Measurements from ENCODE around the gene MRPS23. TPM values are rescaled to one million over a fixed set of nuclear protein-coding genes. Genes with fewer than 3 reads are reported as not detected.
"Not testable (repeated sequence)": the region's sequence is repeated elsewhere in the genome, so short reads cannot be mapped to it uniquely, and the experiment has no call there.

MRPS23 gene
- total RNA-seq, 5 donors from 2014 or later (not counting 1 experiment from before 2014, with no cell fraction given): 13.3 to 32.3 (median 25.2) TPM

DNA sequence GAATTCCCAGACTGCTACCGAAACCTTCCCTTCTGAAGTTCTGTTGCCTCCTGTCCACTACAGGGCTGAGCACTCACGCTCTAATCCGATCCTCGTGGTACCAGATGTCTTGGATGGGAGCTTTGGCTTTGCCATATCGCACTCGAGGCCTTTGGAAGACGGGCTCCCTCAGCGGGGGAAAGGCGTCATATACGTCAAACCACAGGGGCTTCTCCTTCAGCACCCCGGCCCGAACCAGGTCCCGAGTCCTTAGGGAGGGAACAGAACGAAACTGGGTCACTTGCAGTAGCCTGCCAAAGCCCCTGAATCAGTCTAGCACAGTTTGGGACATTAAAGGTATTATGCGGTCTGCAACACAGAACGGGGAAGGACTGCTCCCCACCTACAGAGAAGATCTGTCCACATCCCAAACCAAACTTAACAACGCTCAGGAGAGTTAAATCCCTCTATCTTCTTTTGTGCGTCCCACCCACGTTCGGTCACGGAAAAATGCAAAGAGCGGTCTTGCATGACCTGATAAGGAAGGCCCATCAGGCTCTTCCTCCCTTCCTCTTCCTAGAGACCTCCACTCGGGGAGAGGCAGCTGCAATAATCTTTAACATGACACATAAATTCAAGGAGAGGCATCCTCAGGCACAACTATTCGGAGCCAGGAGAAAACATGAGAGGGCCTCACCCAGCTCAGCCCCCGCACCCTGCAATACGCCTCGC lies 526 bp downstream of the MRPS23 start:
- H3K36me3 ChIP-seq (ENCODE audit: control insufficient read depth in 2 of 2, extremely low read depth in 1 of 2, insufficient read depth in 1 of 2, low read length in 1 of 2): peaks cover 0 to 10% of the 10 kb centered on the region in 2 donors
- no peak for DNase-seq
- H3K9me3 ChIP-seq: no peaks in the 10 kb centered on the region
- Mint-ChIP-seq H3K36me3 (peaks cover 8% of the 10 kb centered on the region), H3K9me3 (no peaks in the 10 kb centered on the region), H3K27ac (peak overlapping the region; percentile 99 to 100), H3K27me3 (no peaks in the 10 kb centered on the region), H3K4me3 (peak overlapping the region; percentile 95 to 99 (median 99)), H3K4me1 (peaks cover 37 to 51% (median 47%) of the 10 kb centered on the region in 3 donors)
- H3K4me1 ChIP-seq (ENCODE audit: control insufficient read depth in 1 of 2, extremely low read depth in 1 of 2, insufficient read depth in 2 of 2, low read length in 2 of 2): peaks cover 15 to 43% of the 10 kb centered on the region in 2 experiments
- 25% methylated on average over 26 of the region's 27 CpGs for WGBS (ENCODE audit: insufficient coverage)
- ATAC-seq (replicated peaks in 1 of 4): peak in 1 of 4 experiments; percentile 28
- ChIA-PET CTCF (interaction anchor here (0.5 to 2.2 kb wide), 7 partner anchors 11 to 1936 kb away, joined by 3 to 16 read pairs (median 4); no protein-coding TSS in a partner anchor), POLR2A (interaction anchor here in 1 of 2 donors (0.7 to 0.8 kb wide), 2 partner anchors 158 to 557 kb away, joined by 3 to 5 read pairs; partner anchors contain the start of gene SRSF1)
- H3K27ac ChIP-seq (ENCODE audit: low read length): peak overlapping the region; percentile 55
- peak overlapping the region; percentile 66 to 85 for H3K4me3 ChIP-seq (ENCODE audit: control insufficient read depth in 1 of 2, extremely low read depth in 1 of 2, low read length in 1 of 2)
- no peaks in the 10 kb centered on the region for H3K27me3 ChIP-seq (replicated peaks in 1 of 2; ENCODE audit: control insufficient read depth in 2 of 2, extremely low read depth in 1 of 2, insufficient read depth in 2 of 2, low read length in 1 of 2)

DNA sequence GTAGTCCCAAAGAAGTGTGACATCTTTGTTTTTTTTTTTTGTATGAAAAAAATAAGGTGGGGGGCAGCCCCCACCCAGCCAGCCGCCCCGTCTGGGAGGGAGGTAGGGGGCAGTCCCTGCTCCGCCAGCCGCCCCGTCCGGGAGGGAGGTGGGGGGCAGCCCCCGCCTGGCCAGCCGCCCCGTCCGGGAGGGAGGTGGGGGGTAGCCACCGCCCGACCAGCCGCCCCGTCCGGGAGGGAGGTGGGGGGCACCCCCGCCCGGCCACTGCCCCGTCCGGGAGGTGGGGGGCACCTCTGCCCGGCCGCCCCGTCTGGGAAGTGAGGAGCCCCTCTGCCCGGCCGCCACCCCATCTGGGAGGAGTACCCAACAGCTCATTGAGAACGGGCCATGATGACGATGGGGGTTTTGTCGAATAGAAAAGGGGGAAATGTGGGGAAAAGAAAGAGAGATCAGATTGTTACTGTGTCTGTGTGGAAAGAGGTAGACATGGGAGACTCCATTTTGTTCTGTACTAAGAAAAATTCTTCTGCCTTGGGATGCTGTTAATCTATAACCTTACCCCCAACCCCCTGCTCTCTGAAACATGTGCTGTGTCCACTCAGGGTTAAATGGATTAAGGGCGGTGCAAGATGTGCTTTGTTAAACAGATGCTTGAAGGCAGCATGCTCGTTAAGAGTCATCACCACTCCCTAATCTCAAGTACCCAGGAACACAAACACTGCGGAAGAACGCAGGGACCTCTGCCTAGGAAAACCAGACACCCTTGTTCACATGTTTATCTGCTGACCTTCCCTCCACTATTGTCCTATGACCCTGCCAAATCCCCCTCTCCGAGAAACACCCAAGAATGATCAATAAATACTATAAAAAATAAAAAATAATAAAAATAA lies 3.5 kb downstream of the MRPS23 start:
- H3K27ac ChIP-seq (ENCODE audit: low read length); H3K9me3 ChIP-seq; DNase-seq; H3K36me3 Mint-ChIP-seq; ATAC-seq (replicated peaks in 1 of 4); H3K27me3 Mint-ChIP-seq; H3K27me3 ChIP-seq (replicated peaks in 1 of 2; ENCODE audit: control insufficient read depth in 2 of 2, extremely low read depth in 1 of 2, insufficient read depth in 2 of 2, low read length in 1 of 2); POLR2A ChIA-PET; H3K27ac Mint-ChIP-seq; H3K4me3 Mint-ChIP-seq; H3K9me3 Mint-ChIP-seq; H3K4me3 ChIP-seq (ENCODE audit: control insufficient read depth in 1 of 2, extremely low read depth in 1 of 2, low read length in 1 of 2): not testable (repeated sequence)
- peaks cover 38 to 56% (median 53%) of the 10 kb centered on the region in 3 donors for H3K4me1 Mint-ChIP-seq
- WGBS (ENCODE audit: insufficient coverage): no CpG with 5 or more reads among the region's 32 CpGs
- Histone ChIP-seq H3K36me3 (ENCODE audit: control insufficient read depth in 2 of 2, extremely low read depth in 1 of 2, insufficient read depth in 1 of 2, low read length in 1 of 2) (peaks cover 0 to 18% of the 10 kb centered on the region in 2 donors), H3K4me1 (ENCODE audit: control insufficient read depth in 1 of 2, extremely low read depth in 1 of 2, insufficient read depth in 2 of 2, low read length in 2 of 2) (peaks cover 14 to 33% of the 10 kb centered on the region in 2 experiments)
- CTCF ChIA-PET: interaction anchor here in 1 of 2 donors (0.8 kb wide), 1 partner anchor 14 kb away, joined by 4 read pairs; no protein-coding TSS in a partner anchor

DNA sequence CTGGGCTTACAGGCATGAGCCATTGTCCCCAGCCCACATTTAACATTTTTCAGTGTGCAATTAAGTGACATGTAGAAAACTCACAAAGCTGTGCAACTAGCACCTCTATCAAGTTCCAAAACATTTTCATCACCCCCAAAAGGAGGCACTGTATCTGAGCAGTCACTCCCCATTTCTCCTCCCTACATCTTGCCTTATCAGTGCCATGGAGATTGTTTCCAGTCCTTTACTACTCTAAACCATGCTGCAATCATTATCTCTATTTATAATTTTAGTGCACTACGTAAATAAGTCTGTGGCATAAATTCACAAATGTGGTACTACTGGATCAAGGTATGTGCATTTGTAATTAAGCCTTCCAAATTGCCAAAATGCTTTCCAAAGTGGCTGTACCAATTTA lies 7.6 kb downstream of the MRPS23 start:
- H3K4me3 Mint-ChIP-seq: no peak overlapping the region
- H3K4me3 ChIP-seq (ENCODE audit: control insufficient read depth in 1 of 2, extremely low read depth in 1 of 2, low read length in 1 of 2): no peak overlapping the region
- ATAC-seq (replicated peaks in 1 of 4) (no peak), DNase-seq (no peak)
- H3K4me1 Mint-ChIP-seq: peaks cover 13 to 22% (median 17%) of the 10 kb centered on the region in 3 donors
- H3K27ac ChIP-seq (ENCODE audit: low read length): no peak overlapping the region
- no peaks in the 10 kb centered on the region for H3K9me3 ChIP-seq
- H3K4me1 ChIP-seq (ENCODE audit: control insufficient read depth in 1 of 2, extremely low read depth in 1 of 2, insufficient read depth in 2 of 2, low read length in 2 of 2): peaks cover 0 to 5% of the 10 kb centered on the region in 2 experiments
- no peaks in the 10 kb centered on the region for H3K9me3 Mint-ChIP-seq
- ChIA-PET POLR2A (no interaction called here), CTCF (no interaction called here)
- H3K36me3 ChIP-seq (ENCODE audit: control insufficient read depth in 2 of 2, extremely low read depth in 1 of 2, insufficient read depth in 1 of 2, low read length in 1 of 2): peaks cover 10 to 45% of the 10 kb centered on the region in 2 donors
- no peaks in the 10 kb centered on the region for H3K27me3 ChIP-seq (replicated peaks in 1 of 2; ENCODE audit: control insufficient read depth in 2 of 2, extremely low read depth in 1 of 2, insufficient read depth in 2 of 2, low read length in 1 of 2)
- no CpG with 5 or more reads among the region's 1 CpG for WGBS (ENCODE audit: insufficient coverage)
- no peak overlapping the region for H3K27ac Mint-ChIP-seq
- H3K36me3 Mint-ChIP-seq: peaks cover 27% of the 10 kb centered on the region
- no peaks in the 10 kb centered on the region for H3K27me3 Mint-ChIP-seq

DNA sequence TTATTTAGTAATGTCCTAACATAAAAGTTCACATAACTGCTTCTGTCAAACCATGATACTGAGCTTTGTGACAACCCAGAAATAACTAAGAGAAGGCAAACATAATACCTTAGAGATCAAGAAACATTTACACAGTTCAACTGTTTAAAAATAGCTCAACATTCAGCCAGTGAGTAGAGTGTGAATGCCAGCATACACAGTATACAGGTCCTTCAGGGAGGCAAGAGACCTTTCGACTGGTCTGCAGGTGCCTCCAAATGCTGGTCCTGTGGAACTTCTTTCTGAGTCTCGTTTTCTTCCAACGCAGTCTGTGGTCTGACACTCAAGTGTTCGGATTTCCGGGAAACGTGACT lies 10.3 kb downstream of the MRPS23 start:
- ChIA-PET CTCF (no interaction called here), POLR2A (no interaction called here)

DNA sequence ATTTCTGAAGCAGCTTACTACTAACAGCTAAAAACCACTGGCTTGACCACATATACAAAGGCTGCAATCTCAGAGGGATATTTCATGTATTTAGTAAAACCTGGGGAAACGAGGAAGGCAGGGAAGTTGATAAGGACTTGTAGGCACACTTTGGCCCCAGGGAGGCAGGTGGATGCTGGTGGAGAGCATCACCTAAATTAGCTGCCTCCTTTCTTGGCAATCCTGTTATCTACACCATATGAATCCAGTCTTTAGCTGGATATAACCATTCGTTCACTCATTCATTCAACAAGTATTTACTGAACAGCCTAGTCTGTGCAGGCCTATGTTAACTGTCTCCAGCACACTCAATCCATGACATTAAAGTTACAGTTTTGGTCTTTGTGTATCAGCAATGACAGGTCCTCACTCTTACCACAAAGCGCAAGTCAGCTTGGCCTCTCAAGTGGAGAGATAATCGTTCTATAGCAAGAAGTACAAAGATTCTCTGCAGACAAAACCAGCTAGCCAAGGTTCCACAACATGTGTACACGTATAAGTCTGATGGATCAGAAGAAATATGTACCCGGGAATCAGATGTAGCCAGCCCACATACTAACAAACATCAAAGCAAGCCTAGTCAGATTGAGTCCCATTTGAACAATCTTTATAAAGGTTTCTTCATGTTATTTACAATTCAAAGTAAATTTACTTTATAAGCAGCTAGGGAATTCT lies 10.8 kb downstream of the MRPS23 start:
- Mint-ChIP-seq H3K27me3 (no peaks in the 10 kb centered on the region), H3K4me1 (peaks cover 12 to 15% (median 14%) of the 10 kb centered on the region in 3 donors)

More for the DNA sequence above, 10.3 kb downstream of the MRPS23 start:
- H3K27ac Mint-ChIP-seq: no peak overlapping the region
- no peaks in the 10 kb centered on the region for H3K9me3 ChIP-seq
- H3K4me3 Mint-ChIP-seq: no peak overlapping the region
- no peaks in the 10 kb centered on the region for H3K27me3 ChIP-seq (replicated peaks in 1 of 2; ENCODE audit: control insufficient read depth in 2 of 2, extremely low read depth in 1 of 2, insufficient read depth in 2 of 2, low read length in 1 of 2)
- H3K4me3 ChIP-seq (ENCODE audit: control insufficient read depth in 1 of 2, extremely low read depth in 1 of 2, low read length in 1 of 2): no peak overlapping the region
- no peak for ATAC-seq (replicated peaks in 1 of 4)
- 96% methylated on average over 3 of the region's 6 CpGs for WGBS (ENCODE audit: insufficient coverage)
- peaks cover 10 to 35% of the 10 kb centered on the region in 2 donors for H3K36me3 ChIP-seq (ENCODE audit: control insufficient read depth in 2 of 2, extremely low read depth in 1 of 2, insufficient read depth in 1 of 2, low read length in 1 of 2)
- peaks cover 7 to 11% (median 11%) of the 10 kb centered on the region in 3 donors for H3K4me1 Mint-ChIP-seq
- no peak for DNase-seq
- peaks cover 23% of the 10 kb centered on the region for H3K36me3 Mint-ChIP-seq
- H3K27me3 Mint-ChIP-seq: no peaks in the 10 kb centered on the region
- no peaks in the 10 kb centered on the region for H3K9me3 Mint-ChIP-seq
- no peaks in the 10 kb centered on the region for H3K4me1 ChIP-seq (ENCODE audit: control insufficient read depth in 1 of 2, extremely low read depth in 1 of 2, insufficient read depth in 2 of 2, low read length in 2 of 2)
- H3K27ac ChIP-seq (ENCODE audit: low read length): no peak overlapping the region

DNA sequence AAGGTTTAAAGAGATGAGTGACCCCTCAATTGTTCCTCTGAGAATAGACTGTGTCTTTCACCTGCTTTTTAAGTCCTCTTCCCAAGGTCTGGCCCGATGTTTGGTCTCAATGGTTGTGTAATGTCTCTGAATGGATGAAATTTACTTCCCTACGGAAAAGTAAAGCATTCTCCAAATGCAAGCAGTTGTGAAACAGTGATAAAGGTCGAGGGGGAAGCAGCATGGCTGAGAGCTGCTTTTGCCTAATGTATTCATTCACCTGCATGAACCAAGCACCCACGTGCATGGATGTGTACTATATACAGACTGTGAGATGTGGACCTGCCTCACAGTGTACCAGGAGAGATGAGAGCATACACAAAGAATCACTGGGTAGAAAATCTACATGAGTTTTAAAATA lies 11.4 kb downstream of the MRPS23 start:
- H3K27ac Mint-ChIP-seq: no peak overlapping the region
- peaks cover 13 to 15% (median 14%) of the 10 kb centered on the region in 3 donors for H3K4me1 Mint-ChIP-seq
- no peaks in the 10 kb centered on the region for H3K27me3 ChIP-seq (replicated peaks in 1 of 2; ENCODE audit: control insufficient read depth in 2 of 2, extremely low read depth in 1 of 2, insufficient read depth in 2 of 2, low read length in 1 of 2)
- CTCF ChIA-PET: no interaction called here
- no peaks in the 10 kb centered on the region for H3K9me3 ChIP-seq
- H3K36me3 Mint-ChIP-seq: peaks cover 23% of the 10 kb centered on the region
- DNase-seq (no peak), ATAC-seq (replicated peaks in 1 of 4) (no peak)
- no peak overlapping the region for H3K27ac ChIP-seq (ENCODE audit: low read length)
- no CpG with 5 or more reads among the region's 4 CpGs for WGBS (ENCODE audit: insufficient coverage)
- POLR2A ChIA-PET: no interaction called here
- no peak overlapping the region for H3K4me3 ChIP-seq (ENCODE audit: control insufficient read depth in 1 of 2, extremely low read depth in 1 of 2, low read length in 1 of 2)
- peaks cover 0 to 5% of the 10 kb centered on the region in 2 experiments for H3K4me1 ChIP-seq (ENCODE audit: control insufficient read depth in 1 of 2, extremely low read depth in 1 of 2, insufficient read depth in 2 of 2, low read length in 2 of 2)
- no peaks in the 10 kb centered on the region for H3K27me3 Mint-ChIP-seq
- H3K36me3 ChIP-seq (ENCODE audit: control insufficient read depth in 2 of 2, extremely low read depth in 1 of 2, insufficient read depth in 1 of 2, low read length in 1 of 2): peaks cover 10 to 35% of the 10 kb centered on the region in 2 donors
- H3K9me3 Mint-ChIP-seq: no peaks in the 10 kb centered on the region
- H3K4me3 Mint-ChIP-seq: no peak overlapping the region

More for the DNA sequence above, 10.8 kb downstream of the MRPS23 start:
- POLR2A ChIA-PET: no interaction called here
- Mint-ChIP-seq H3K36me3 (peaks cover 23% of the 10 kb centered on the region), H3K9me3 (no peaks in the 10 kb centered on the region), H3K27ac (no peak overlapping the region), H3K4me3 (no peak overlapping the region)
- ATAC-seq (replicated peaks in 1 of 4): no peak
- Histone ChIP-seq H3K4me1 (ENCODE audit: control insufficient read depth in 1 of 2, extremely low read depth in 1 of 2, insufficient read depth in 2 of 2, low read length in 2 of 2) (peaks cover 0 to 2% of the 10 kb centered on the region in 2 experiments), H3K36me3 (ENCODE audit: control insufficient read depth in 2 of 2, extremely low read depth in 1 of 2, insufficient read depth in 1 of 2, low read length in 1 of 2) (peaks cover 10 to 35% of the 10 kb centered on the region in 2 donors), H3K27ac (ENCODE audit: low read length) (no peak overlapping the region), H3K27me3 (replicated peaks in 1 of 2; ENCODE audit: control insufficient read depth in 2 of 2, extremely low read depth in 1 of 2, insufficient read depth in 2 of 2, low read length in 1 of 2) (no peaks in the 10 kb centered on the region), H3K9me3 (no peaks in the 10 kb centered on the region), H3K4me3 (ENCODE audit: control insufficient read depth in 1 of 2, extremely low read depth in 1 of 2, low read length in 1 of 2) (no peak overlapping the region)
- WGBS (ENCODE audit: insufficient coverage): 92% methylated on average over 2 of the region's 6 CpGs
- no peak for DNase-seq
- CTCF ChIA-PET: no interaction called here

Data from T-cell (primary cell).